GM23338 (cell line): ENCODE data around the gene TFIP11.

Experiments used
- CTCF ChIP-seq, 2 experiments: fragments of 200-600 bp in 1 of 2; sonication (generic) in 1 of 2; conservative IDR thresholded peaks; 2 replicates each; pipeline versions ENCODE4 v1.5.1 to v1.6.1; 2016 to 2017; ENCODE audit warnings: antibody characterized with exemption in 2 of 2, low read depth in 2 of 2, mild to moderate bottlenecking in 2 of 2, moderate library complexity in 1 of 2
- EZH2 ChIP-seq: fragments of 200-600 bp; sonication (generic); IDR thresholded peaks from one replicate; pipeline ENCODE4 v1.8.0; 2017; ENCODE audit warnings: antibody characterized with exemption, mild to moderate bottlenecking, low read depth; ENCODE audit not compliant: unreplicated experiment
- JUNB ChIP-seq: IDR thresholded peaks from one replicate; pipeline ENCODE4 v1.6.1; 2016; ENCODE audit warnings: antibody characterized with exemption; ENCODE audit not compliant: unreplicated experiment

- no peak for TF ChIP-seq CTCF (conservative IDR thresholded peaks at IDR 0.05; ENCODE audit: low read depth in 2 of 2)
- TF ChIP-seq JUNB, result no peak
- TF ChIP-seq EZH2, result no peak
Observed at GRCh38 chr22:26494506-26494905, 17.8 kb downstream of the TFIP11 start.
